K562 treated with DMSO at 1 percent for 12 hours (cell line): ENCODE data around the gene NOD1. TPM values are rescaled to one million over a fixed set of nuclear protein-coding genes. Genes with fewer than 3 reads are reported as not detected.

Experiments used
- total RNA-seq: library from RNA; unstranded; fragments of 300-600 nt; gene quantifications from 2 replicates; pipeline ENCODE4 v1.2.3, GENCODE V29; 2022; ENCODE audit not compliant: insufficient read depth

NOD1 gene, protein sequence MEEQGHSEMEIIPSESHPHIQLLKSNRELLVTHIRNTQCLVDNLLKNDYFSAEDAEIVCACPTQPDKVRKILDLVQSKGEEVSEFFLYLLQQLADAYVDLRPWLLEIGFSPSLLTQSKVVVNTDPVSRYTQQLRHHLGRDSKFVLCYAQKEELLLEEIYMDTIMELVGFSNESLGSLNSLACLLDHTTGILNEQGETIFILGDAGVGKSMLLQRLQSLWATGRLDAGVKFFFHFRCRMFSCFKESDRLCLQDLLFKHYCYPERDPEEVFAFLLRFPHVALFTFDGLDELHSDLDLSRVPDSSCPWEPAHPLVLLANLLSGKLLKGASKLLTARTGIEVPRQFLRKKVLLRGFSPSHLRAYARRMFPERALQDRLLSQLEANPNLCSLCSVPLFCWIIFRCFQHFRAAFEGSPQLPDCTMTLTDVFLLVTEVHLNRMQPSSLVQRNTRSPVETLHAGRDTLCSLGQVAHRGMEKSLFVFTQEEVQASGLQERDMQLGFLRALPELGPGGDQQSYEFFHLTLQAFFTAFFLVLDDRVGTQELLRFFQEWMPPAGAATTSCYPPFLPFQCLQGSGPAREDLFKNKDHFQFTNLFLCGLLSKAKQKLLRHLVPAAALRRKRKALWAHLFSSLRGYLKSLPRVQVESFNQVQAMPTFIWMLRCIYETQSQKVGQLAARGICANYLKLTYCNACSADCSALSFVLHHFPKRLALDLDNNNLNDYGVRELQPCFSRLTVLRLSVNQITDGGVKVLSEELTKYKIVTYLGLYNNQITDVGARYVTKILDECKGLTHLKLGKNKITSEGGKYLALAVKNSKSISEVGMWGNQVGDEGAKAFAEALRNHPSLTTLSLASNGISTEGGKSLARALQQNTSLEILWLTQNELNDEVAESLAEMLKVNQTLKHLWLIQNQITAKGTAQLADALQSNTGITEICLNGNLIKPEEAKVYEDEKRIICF
- 4.7 and 10.4 TPM in 2 replicates for total RNA-seq

GRCh38 chr7:30478349-30479201 lies at the start of gene NOD1:
NOD1 (minus strand) TSS chr7:30478784; CDS start chr7:30456921, 21,863 bp downstream.

GRCh38 chr7:30504301-30505173 lies 26.0 kb upstream of the NOD1 start, which contains the start of gene GGCT:
GGCT (minus strand) TSS chr7:30504829; CDS start chr7:30504709, 120 bp downstream.

Other genes starting within 250 kb of the NOD1 start
- 6.4 and 13.9 TPM in 2 replicates for gene ZNRF2, start 194.2 kb downstream of the NOD1 start, total RNA-seq
- gene GGCT, start 26.0 kb upstream of the NOD1 start, total RNA-seq, result 46.8 and 85.5 TPM in 2 replicates
- gene GARS1, start 116.1 kb upstream of the NOD1 start, total RNA-seq, result 202 and 299 TPM in 2 replicates
- not detected in 2 replicates for gene CRHR2, start 203.7 kb upstream of the NOD1 start, total RNA-seq